IMR-90 (cell line): ENCODE data around the gene NADSYN1.

Experiments
- CTCF ChIP-seq: conservative IDR thresholded peaks from 2 replicates; pipeline ENCODE4 v1.5.1; 2012; ENCODE audit warnings: mild to moderate bottlenecking, low read depth, low read length, improper control_type of control experiment
- MAFK ChIP-seq: IDR thresholded peaks from 2 replicates; pipeline ENCODE4 v1.6.1; 2012; ENCODE audit warnings: low read depth, low read length, improper control_type of control experiment
- POLR2A ChIP-seq: IDR thresholded peaks from 2 replicates; pipeline ENCODE4 v1.6.1; 2012; ENCODE audit warnings: mild to moderate bottlenecking, low read depth, low read length
- USF2 ChIP-seq: fragments of 150-350 bp; IDR thresholded peaks from 2 replicates; pipeline ENCODE4 v1.6.1; 2017; ENCODE audit warnings: mild to moderate bottlenecking, antibody characterized with exemption, low read length, low read depth

GRCh38 chr11:71539017-71539416, 86.0 kb downstream of the NADSYN1 start:
- TF ChIP-seq CTCF (no peak), MAFK (no peak), USF2 (no peak), POLR2A (no peak)
